CD4-positive, CD25-positive, alpha-beta regulatory T cell (primary cell): ENCODE results near the gene NLN. TPM values are rescaled to one million over a fixed set of nuclear protein-coding genes. Genes with fewer than 3 reads are reported as not detected.
"Not testable (repeated sequence)": the region's sequence is repeated elsewhere in the genome, so short reads cannot be mapped to it uniquely, and the experiment has no call there.

ENCODE experiments used
- ATAC-seq, 2 donors: fragments of 150-1000 bp; cut with Tn5 transposase; one replicate each; pipeline ENCODE4 v1.10.0; 2021; ENCODE audit warnings: low read depth in 2 of 2, moderate number of reproducible peaks in 2 of 2, moderate library complexity in 1 of 2
- DNase-seq, 3 donors: peaks; one replicate each; pipeline versions ENCODE4 v3.0.0 to v3.0.0-alpha.2; 2012 to 2022; ENCODE audit warnings: mixed read lengths in 1 of 3
- H3K27ac ChIP-seq: one replicate; pipeline ENCODE4 v1.7.0; 2013; ENCODE audit warnings: mild to moderate bottlenecking, low read length; ENCODE audit not compliant: insufficient read depth, poor library complexity, severe bottlenecking
- H3K27me3 ChIP-seq: one replicate; pipeline ENCODE4 v1.7.0; 2013; ENCODE audit warnings: low read length; ENCODE audit not compliant: control insufficient read depth, insufficient read depth
- H3K36me3 ChIP-seq: one replicate; pipeline ENCODE4 v1.7.0; 2013; ENCODE audit warnings: mild to moderate bottlenecking, low read length, moderate library complexity; ENCODE audit not compliant: control insufficient read depth, insufficient read depth
- H3K4me1 ChIP-seq: 2 replicates; pipeline ENCODE4 v1.7.0; 2013; ENCODE audit warnings: mild to moderate bottlenecking, low read length; ENCODE audit not compliant: insufficient read depth, control insufficient read depth, poor library complexity, severe bottlenecking
- H3K4me3 ChIP-seq: one replicate; pipeline ENCODE4 v1.7.0; 2013; ENCODE audit warnings: low read depth, mild to moderate bottlenecking, low read length, moderate library complexity
- H3K9me3 ChIP-seq, 2 experiments: 1 replicate in 1 of 2; 2 replicates in 1 of 2; pipeline ENCODE4 v1.7.0; 2013; ENCODE audit warnings: low read length in 2 of 2, mild to moderate bottlenecking in 1 of 2, moderate library complexity in 1 of 2; ENCODE audit not compliant: control insufficient read depth in 2 of 2
- H3K27ac Mint-ChIP-seq, 3 donors: one replicate each; pipeline ENCODE4 v1.8.0; 2020 to 2022; ENCODE audit warnings: mild to moderate bottlenecking in 3 of 3, mixed read lengths in 3 of 3, moderate library complexity in 2 of 3
- H3K27me3 Mint-ChIP-seq: one replicate; pipeline ENCODE4 v1.8.0; 2022; ENCODE audit warnings: mild to moderate bottlenecking, mixed read lengths
- H3K36me3 Mint-ChIP-seq: one replicate; pipeline ENCODE4 v1.8.0; 2020; ENCODE audit warnings: mixed read lengths
- H3K4me1 Mint-ChIP-seq, 4 donors: one replicate each; pipeline ENCODE4 v1.8.0; 2020 to 2022; ENCODE audit warnings: mixed read lengths in 4 of 4, mild to moderate bottlenecking in 1 of 4
- H3K4me3 Mint-ChIP-seq, 4 donors: one replicate each; pipeline ENCODE4 v1.8.0; 2020 to 2022; ENCODE audit warnings: mild to moderate bottlenecking in 4 of 4, mixed read lengths in 4 of 4, moderate library complexity in 3 of 4
- H3K9me3 Mint-ChIP-seq, 7 donors: one replicate each; pipeline ENCODE4 v1.8.0; 2020 to 2022; ENCODE audit warnings: mixed read lengths in 7 of 7, mild to moderate bottlenecking in 3 of 7, moderate library complexity in 2 of 7
- polyA plus RNA-seq, 4 donors: library from polyadenylated mRNA; unstranded; fragments of 300-500 nt; fragmentation: Illumina TruSeq; gene quantifications; one replicate each; pipeline ENCODE4 v1.2.3, GENCODE V29; 2021
- total RNA-seq: library from RNA; stranded (reverse); gene quantifications from one replicate; pipeline ENCODE4 v1.2.3, GENCODE V29; 2022

Gene NLN
- total and polyA plus RNA-seq, 5 donors from 2014 or later = 0.65 to 2.0 (median 1.7) TPM

GRCh38 chr5:65765582-65765981, 43.6 kb downstream of the NLN start:
- Mint-ChIP-seq H3K36me3 (peaks cover 12% of the 10 kb centered on the region), H3K27ac (peak overlapping the region in 1 of 3 donors; percentile 22), H3K4me1 (peaks cover 5 to 16% (median 8%) of the 10 kb centered on the region in 4 donors), H3K4me3 (no peak overlapping the region), H3K27me3 (no peaks in the 10 kb centered on the region), H3K9me3 (peaks cover 0 to 3% (median 0%) of the 10 kb centered on the region in 7 donors)
- H3K4me1 ChIP-seq = no peaks in the 10 kb centered on the region
- ATAC-seq (no peak), DNase-seq (no peak)
- no peaks in the 10 kb centered on the region for H3K36me3 ChIP-seq
- H3K9me3 ChIP-seq = no peaks in the 10 kb centered on the region
- H3K27me3 ChIP-seq = no peaks in the 10 kb centered on the region
- no peak overlapping the region for H3K27ac ChIP-seq
- H3K4me3 ChIP-seq = no peak overlapping the region

GRCh38 chr5:65766175-65766574, 44.2 kb downstream of the NLN start:
- Mint-ChIP-seq H3K27ac (peak overlapping the region in 1 of 3 donors; percentile 22), H3K27me3 (no peaks in the 10 kb centered on the region), H3K4me3 (no peak overlapping the region), H3K9me3 (peaks cover 0 to 3% (median 0%) of the 10 kb centered on the region in 7 donors), H3K36me3 (peaks cover 12% of the 10 kb centered on the region), H3K4me1 (peaks cover 0 to 10% (median 5%) of the 10 kb centered on the region in 4 donors)
- H3K9me3 ChIP-seq = no peaks in the 10 kb centered on the region
- H3K36me3 ChIP-seq = no peaks in the 10 kb centered on the region
- no peak overlapping the region for H3K4me3 ChIP-seq
- H3K27ac ChIP-seq = no peak overlapping the region
- no peaks in the 10 kb centered on the region for H3K27me3 ChIP-seq
- no peaks in the 10 kb centered on the region for H3K4me1 ChIP-seq
- DNase-seq (no peak), ATAC-seq (no peak)

GRCh38 chr5:65766781-65767180, 44.8 kb downstream of the NLN start:
- no peaks in the 10 kb centered on the region for H3K27me3 Mint-ChIP-seq
- H3K9me3 Mint-ChIP-seq = peaks cover 0 to 3% (median 0%) of the 10 kb centered on the region in 7 donors
- H3K27ac ChIP-seq = no peak overlapping the region
- H3K36me3 Mint-ChIP-seq = peaks cover 12% of the 10 kb centered on the region
- ATAC-seq (no peak), DNase-seq (no peak)
- H3K27me3 ChIP-seq = no peaks in the 10 kb centered on the region
- H3K4me3 ChIP-seq = no peak overlapping the region
- H3K36me3 ChIP-seq = no peaks in the 10 kb centered on the region
- no peak overlapping the region for H3K4me3 Mint-ChIP-seq
- peaks cover 0 to 10% (median 3%) of the 10 kb centered on the region in 4 donors for H3K4me1 Mint-ChIP-seq
- H3K4me1 ChIP-seq = no peaks in the 10 kb centered on the region
- no peaks in the 10 kb centered on the region for H3K9me3 ChIP-seq
- H3K27ac Mint-ChIP-seq = peak overlapping the region in 1 of 3 donors; percentile 73

GRCh38 chr5:65767565-65767964, 45.6 kb downstream of the NLN start:
- no peak overlapping the region for H3K4me3 Mint-ChIP-seq
- no peaks in the 10 kb centered on the region for H3K36me3 ChIP-seq
- H3K27ac ChIP-seq = no peak overlapping the region
- H3K9me3 ChIP-seq = no peaks in the 10 kb centered on the region
- peak overlapping the region in 1 of 3 donors; percentile 73 for H3K27ac Mint-ChIP-seq
- DNase-seq (no peak), ATAC-seq (no peak)
- no peaks in the 10 kb centered on the region for H3K27me3 Mint-ChIP-seq
- H3K36me3 Mint-ChIP-seq = peaks cover 12% of the 10 kb centered on the region
- H3K4me1 Mint-ChIP-seq = peaks cover 0 to 9% (median 3%) of the 10 kb centered on the region in 4 donors
- H3K9me3 Mint-ChIP-seq = peaks cover 0 to 3% (median 0%) of the 10 kb centered on the region in 7 donors
- H3K4me1 ChIP-seq = no peaks in the 10 kb centered on the region
- H3K4me3 ChIP-seq = no peak overlapping the region
- no peaks in the 10 kb centered on the region for H3K27me3 ChIP-seq

- Histone ChIP-seq H3K4me1 (no peaks in the 10 kb centered on the region), H3K9me3 (no peaks in the 10 kb centered on the region), H3K27me3 (no peaks in the 10 kb centered on the region), H3K27ac (no peak overlapping the region), H3K4me3 (no peak overlapping the region), H3K36me3 (no peaks in the 10 kb centered on the region)
- peaks cover 12% of the 10 kb centered on the region for H3K36me3 Mint-ChIP-seq
- ATAC-seq = no peak
- H3K27ac Mint-ChIP-seq = no peak overlapping the region
- no peak for DNase-seq
- H3K9me3 Mint-ChIP-seq = peaks cover 0 to 3% (median 0%) of the 10 kb centered on the region in 7 donors
- no peak overlapping the region for H3K4me3 Mint-ChIP-seq
- H3K4me1 Mint-ChIP-seq = peaks cover 0 to 4% (median 3%) of the 10 kb centered on the region in 4 donors
- no peaks in the 10 kb centered on the region for H3K27me3 Mint-ChIP-seq
Observed at GRCh38 chr5:65768723-65769346, 46.8 kb downstream of the NLN start.

- Mint-ChIP-seq H3K27ac (no peak overlapping the region), H3K36me3 (peaks cover 12% of the 10 kb centered on the region), H3K4me1 (peaks cover 0 to 11% (median 9%) of the 10 kb centered on the region in 4 donors), H3K27me3 (no peaks in the 10 kb centered on the region), H3K4me3 (no peak overlapping the region), H3K9me3 (peaks cover 0 to 3% (median 0%) of the 10 kb centered on the region in 7 donors)
- no peaks in the 10 kb centered on the region for H3K9me3 ChIP-seq
- H3K36me3 ChIP-seq = no peaks in the 10 kb centered on the region
- H3K4me1 ChIP-seq = peaks cover 5% of the 10 kb centered on the region
- ATAC-seq = no peak
- no peaks in the 10 kb centered on the region for H3K27me3 ChIP-seq
- H3K27ac ChIP-seq = no peak overlapping the region
- H3K4me3 ChIP-seq = no peak overlapping the region
- no peak for DNase-seq
Observed at GRCh38 chr5:65769539-65769938, 47.5 kb downstream of the NLN start.

- Mint-ChIP-seq H3K4me1 (peaks cover 5 to 15% (median 12%) of the 10 kb centered on the region in 4 donors), H3K27me3 (no peaks in the 10 kb centered on the region), H3K27ac (no peak overlapping the region), H3K4me3 (no peak overlapping the region), H3K9me3 (peaks cover 0 to 3% (median 0%) of the 10 kb centered on the region in 7 donors), H3K36me3 (peaks cover 12% of the 10 kb centered on the region)
- Histone ChIP-seq H3K4me1 (peaks cover 7% of the 10 kb centered on the region), H3K9me3 (no peaks in the 10 kb centered on the region), H3K4me3 (no peak overlapping the region), H3K27ac (no peak overlapping the region), H3K27me3 (no peaks in the 10 kb centered on the region), H3K36me3 (no peaks in the 10 kb centered on the region)
- DNase-seq (no peak), ATAC-seq (no peak)
Observed at GRCh38 chr5:65771266-65771665, 49.3 kb downstream of the NLN start.

- H3K27me3 Mint-ChIP-seq = not testable (repeated sequence)
Observed at GRCh38 chr5:65772963-65773362, 51.0 kb downstream of the NLN start.

More at GRCh38 chr5:65772963-65773362, 51.0 kb downstream of the NLN start:
- not testable (repeated sequence) for H3K9me3 Mint-ChIP-seq, H3K27me3 ChIP-seq, H3K9me3 ChIP-seq, DNase-seq, H3K36me3 ChIP-seq, H3K36me3 Mint-ChIP-seq, H3K4me3 ChIP-seq, H3K27ac ChIP-seq, ATAC-seq, H3K27ac Mint-ChIP-seq, H3K4me3 Mint-ChIP-seq, H3K4me1 ChIP-seq
- H3K4me1 Mint-ChIP-seq = peaks cover 10 to 12% (median 11%) of the 10 kb centered on the region in 4 donors
